Mesothelial cell of epicardium (in vitro differentiated cells): ENCODE measurements around the gene S100A6. TPM values are rescaled to one million over a fixed set of nuclear protein-coding genes. Genes with fewer than 3 reads are reported as not detected.

ENCODE experiments used
- DNase-seq, 2 experiments: peaks; one replicate each; pipeline ENCODE4 v3.0.0; 2021; ENCODE audit warnings: low spot score in 2 of 2; ENCODE audit not compliant: unreplicated experiment in 2 of 2
- H3K27ac Mint-ChIP-seq: 2 replicates; pipeline ENCODE4 v1.8.0; 2021; ENCODE audit warnings: mixed read lengths
- H3K27me3 Mint-ChIP-seq: 2 replicates; pipeline ENCODE4 v1.8.0; 2021; ENCODE audit warnings: low read depth, mixed read lengths
- H3K36me3 Mint-ChIP-seq: 2 replicates; pipeline ENCODE4 v1.8.0; 2021; ENCODE audit warnings: mixed read lengths
- H3K4me1 Mint-ChIP-seq: 2 replicates; pipeline ENCODE4 v1.8.0; 2021; ENCODE audit warnings: mixed read lengths
- H3K4me3 Mint-ChIP-seq: 2 replicates; pipeline ENCODE4 v1.8.0; 2021; ENCODE audit warnings: mild to moderate bottlenecking, moderate library complexity, mixed read lengths
- H3K9me3 Mint-ChIP-seq: 2 replicates; pipeline ENCODE4 v1.8.0; 2021; ENCODE audit warnings: mixed read lengths
- total RNA-seq: library from RNA; stranded (reverse); gene quantifications from 3 replicates; pipeline ENCODE4 v1.2.1, GENCODE V29; 2021
- TF ChIP-seq, protein P1 (sequence below): fragments of 200-600 bp; sonication (generic); IDR thresholded peaks from one replicate; pipeline ENCODE4 v1.5.0; 2021; ENCODE audit warnings: antibody characterized with exemption; ENCODE audit not compliant: unreplicated experiment

S100A6 gene
- total RNA-seq, 1 donor from 2014 or later, result 3.9 TPM

DNA sequence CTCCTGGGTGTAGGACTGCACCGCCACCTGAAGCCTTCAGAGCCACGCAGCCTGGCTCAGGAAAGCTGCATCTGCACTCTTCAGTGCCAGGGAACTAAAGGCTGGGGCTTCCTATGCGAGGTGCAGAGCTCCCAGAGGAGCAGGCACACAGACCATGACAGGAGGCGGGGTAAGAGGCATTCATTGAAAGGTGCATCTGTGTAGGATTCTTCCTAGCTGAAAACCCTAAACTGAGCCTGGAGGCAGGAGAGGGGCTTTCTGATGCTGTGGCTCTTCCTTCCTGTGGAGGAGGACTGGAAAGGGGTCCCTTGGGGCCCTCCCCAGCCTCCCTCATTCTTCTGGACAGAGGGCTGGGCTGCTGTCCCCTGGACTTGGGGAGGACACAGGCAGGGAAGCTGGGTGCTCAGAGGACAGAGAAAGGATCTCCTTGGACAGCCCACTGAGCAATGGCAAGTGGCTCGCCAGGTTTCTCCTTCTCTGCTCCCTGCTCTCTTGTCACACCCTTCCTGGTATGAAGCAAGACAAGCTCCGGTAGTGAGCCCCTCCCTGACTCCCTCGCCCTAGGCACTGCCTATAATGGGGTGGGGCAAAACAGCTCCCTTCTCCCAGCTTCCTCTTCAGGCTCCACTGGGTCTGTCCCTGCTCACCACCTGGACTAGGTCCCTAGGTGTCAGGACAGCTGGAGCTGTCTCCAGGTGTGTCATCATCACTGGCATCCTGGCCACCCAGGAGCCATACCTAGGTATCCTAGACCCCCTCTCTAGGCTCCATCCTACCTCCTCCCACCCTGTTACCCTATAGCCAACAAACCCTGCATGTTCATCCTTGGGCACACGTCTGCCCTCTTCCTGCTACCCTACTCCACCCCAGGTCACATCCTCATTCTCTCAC is 20.0 kb downstream of the S100A6 start:
- Mint-ChIP-seq H3K27ac (peak overlapping the region; percentile 82), H3K4me1 (peaks cover 38% of the 10 kb centered on the region), H3K4me3 (no peak overlapping the region), H3K27me3 (no peaks in the 10 kb centered on the region), H3K36me3 (no peaks in the 10 kb centered on the region), H3K9me3 (no peaks in the 10 kb centered on the region)
- no peak for DNase-seq
- TF ChIP-seq, protein P1, sequence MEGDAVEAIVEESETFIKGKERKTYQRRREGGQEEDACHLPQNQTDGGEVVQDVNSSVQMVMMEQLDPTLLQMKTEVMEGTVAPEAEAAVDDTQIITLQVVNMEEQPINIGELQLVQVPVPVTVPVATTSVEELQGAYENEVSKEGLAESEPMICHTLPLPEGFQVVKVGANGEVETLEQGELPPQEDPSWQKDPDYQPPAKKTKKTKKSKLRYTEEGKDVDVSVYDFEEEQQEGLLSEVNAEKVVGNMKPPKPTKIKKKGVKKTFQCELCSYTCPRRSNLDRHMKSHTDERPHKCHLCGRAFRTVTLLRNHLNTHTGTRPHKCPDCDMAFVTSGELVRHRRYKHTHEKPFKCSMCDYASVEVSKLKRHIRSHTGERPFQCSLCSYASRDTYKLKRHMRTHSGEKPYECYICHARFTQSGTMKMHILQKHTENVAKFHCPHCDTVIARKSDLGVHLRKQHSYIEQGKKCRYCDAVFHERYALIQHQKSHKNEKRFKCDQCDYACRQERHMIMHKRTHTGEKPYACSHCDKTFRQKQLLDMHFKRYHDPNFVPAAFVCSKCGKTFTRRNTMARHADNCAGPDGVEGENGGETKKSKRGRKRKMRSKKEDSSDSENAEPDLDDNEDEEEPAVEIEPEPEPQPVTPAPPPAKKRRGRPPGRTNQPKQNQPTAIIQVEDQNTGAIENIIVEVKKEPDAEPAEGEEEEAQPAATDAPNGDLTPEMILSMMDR, result no peak

DNA sequence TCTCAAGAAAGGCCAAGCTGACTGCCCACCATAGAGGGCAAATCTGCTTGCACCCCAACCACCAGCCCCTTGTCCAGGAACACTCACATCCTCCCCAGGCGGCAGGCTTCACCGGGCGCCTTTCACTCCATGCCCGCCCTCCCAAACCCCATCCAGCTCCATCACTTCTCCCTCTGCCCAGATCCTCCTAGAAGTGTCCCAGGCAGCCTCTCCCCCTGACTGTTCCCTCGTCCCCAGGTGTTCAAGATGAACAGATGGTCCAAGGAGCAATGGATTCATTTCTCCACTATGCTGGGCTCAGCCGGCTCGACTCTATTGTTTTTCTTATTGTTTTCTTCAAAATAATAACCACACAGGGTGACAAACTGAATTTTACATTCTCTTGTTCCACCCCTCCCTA is 22.1 kb downstream of the S100A6 start:
- Mint-ChIP-seq H3K4me1 (peaks cover 30% of the 10 kb centered on the region), H3K27me3 (no peaks in the 10 kb centered on the region), H3K4me3 (no peak overlapping the region), H3K9me3 (no peaks in the 10 kb centered on the region), H3K27ac (no peak overlapping the region), H3K36me3 (no peaks in the 10 kb centered on the region)
- TF ChIP-seq, protein P1, result no peak
- DNase-seq, result no peak

DNA sequence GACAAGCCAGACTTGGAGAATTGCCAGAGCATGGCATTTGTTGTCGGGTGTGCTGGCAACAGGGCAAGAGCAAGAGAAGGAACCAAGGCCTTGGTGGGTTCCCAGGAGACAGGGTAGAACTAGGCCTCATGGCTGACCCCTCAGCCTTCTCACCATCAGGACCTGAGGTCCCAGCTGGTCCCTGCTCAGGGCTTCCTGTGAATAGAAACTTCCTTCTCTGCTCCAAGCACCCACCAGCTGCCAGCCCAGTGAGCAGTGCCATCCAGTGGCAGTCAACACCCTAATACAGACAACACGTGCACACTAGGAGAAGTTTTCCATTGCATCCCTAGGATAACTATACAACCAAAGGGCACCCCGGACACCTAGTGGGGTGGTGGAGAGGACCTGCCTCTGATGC is 22.8 kb downstream of the S100A6 start:
- TF ChIP-seq, protein P1, result no peak
- Mint-ChIP-seq H3K36me3 (no peaks in the 10 kb centered on the region), H3K27me3 (no peaks in the 10 kb centered on the region), H3K9me3 (no peaks in the 10 kb centered on the region), H3K4me3 (no peak overlapping the region), H3K27ac (no peak overlapping the region), H3K4me1 (peaks cover 23% of the 10 kb centered on the region)
- DNase-seq, result no peak

DNA sequence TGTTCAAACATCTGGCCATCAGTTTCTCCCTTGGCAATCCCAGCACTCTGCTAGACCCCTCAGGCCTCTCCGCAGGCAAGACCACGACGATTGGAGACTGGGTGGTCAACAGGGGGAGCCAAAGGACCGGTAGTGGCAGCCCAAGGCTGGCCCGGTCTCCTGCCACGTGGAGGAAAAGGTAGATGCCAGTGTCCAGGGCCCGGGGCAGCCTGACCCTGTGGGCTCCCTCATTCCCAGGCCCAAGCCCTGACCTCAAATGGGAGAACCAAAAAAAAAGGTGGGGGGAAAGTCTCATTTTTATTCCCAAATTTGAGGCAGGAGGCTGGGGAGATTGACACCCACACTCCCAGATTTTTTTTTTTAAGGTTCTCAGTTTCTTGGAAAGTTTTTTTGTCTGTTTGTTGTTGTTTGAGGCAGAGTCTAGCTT is 24.8 kb downstream of the S100A6 start:
- Mint-ChIP-seq H3K27ac (peak overlapping the region; percentile 62), H3K27me3 (no peaks in the 10 kb centered on the region), H3K4me3 (no peak overlapping the region), H3K9me3 (no peaks in the 10 kb centered on the region), H3K36me3 (no peaks in the 10 kb centered on the region), H3K4me1 (peaks cover 25% of the 10 kb centered on the region)
- DNase-seq, result peak; percentile 78 to 89
- TF ChIP-seq, protein P1, result peak; percentile 81

DNA sequence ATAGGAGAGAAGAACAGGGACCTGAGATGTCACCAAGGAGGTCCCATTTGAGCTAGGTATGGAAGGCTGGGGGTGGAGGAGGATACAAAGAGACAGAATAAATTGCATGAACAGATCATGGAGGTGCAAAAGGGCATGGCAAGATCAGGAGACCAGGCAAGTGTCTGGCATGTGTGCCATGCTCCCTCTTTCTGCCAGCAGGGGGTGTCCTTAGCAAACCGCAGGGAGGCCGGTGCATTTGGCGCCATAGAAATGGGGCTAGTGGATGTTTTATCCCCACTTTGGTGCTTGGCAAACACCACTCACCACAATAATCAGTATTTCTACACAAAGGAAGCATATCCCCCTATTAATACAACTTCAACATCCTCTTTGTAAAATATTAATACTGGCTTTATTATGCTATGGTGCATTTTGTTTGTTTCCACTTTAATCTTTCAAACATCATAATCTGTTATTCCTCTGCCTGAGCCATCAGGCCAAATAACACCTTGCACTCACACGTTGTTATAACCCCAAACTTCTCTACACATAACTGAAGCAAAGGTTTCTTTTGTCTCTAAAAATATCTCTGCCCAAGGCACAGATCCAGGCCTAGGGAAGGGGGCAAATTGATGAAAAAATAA is 25.9 kb downstream of the S100A6 start:
- DNase-seq, result no peak
- H3K4me1 Mint-ChIP-seq, result peaks cover 22% of the 10 kb centered on the region
- H3K36me3 Mint-ChIP-seq, result no peaks in the 10 kb centered on the region
- H3K9me3 Mint-ChIP-seq, result no peaks in the 10 kb centered on the region
- TF ChIP-seq, protein P1, result no peak
- H3K27ac Mint-ChIP-seq, result no peak overlapping the region
- H3K4me3 Mint-ChIP-seq, result no peak overlapping the region
- H3K27me3 Mint-ChIP-seq, result no peaks in the 10 kb centered on the region
